Right renal cortex interstitium (tissue), 3 donors: Measurements from ENCODE around the gene SLC9A1. TPM values are rescaled to one million over a fixed set of nuclear protein-coding genes. Genes with fewer than 3 reads are reported as not detected.

Experiments
- polyA plus RNA-seq, 3 donors: library from polyadenylated mRNA; unstranded; fragments of 120-200 nt; gene quantifications; one replicate each; pipeline ENCODE4 v1.2.1, GENCODE V29; 2013; ENCODE audit not compliant: insufficient read length in 3 of 3

The SLC9A1 gene
- polyA plus RNA-seq, 3 donors, result 19.6 to 23.0 (median 20.0) TPM

Other genes starting within 250 kb of the SLC9A1 start
- gene NR0B2, start 241.2 kb downstream of the SLC9A1 start, polyA plus RNA-seq, result 1 to 10 TPM; 1.2 to 1.6 (median 1.3) TPM
- gene NUDC, start 233.4 kb downstream of the SLC9A1 start, polyA plus RNA-seq, result 10 to 100 TPM; 84.6 to 93.0 (median 92.7) TPM
- gene KDF1, start 194.7 kb downstream of the SLC9A1 start, polyA plus RNA-seq, result 10 to 100 TPM in 1 of 3 donors, 1 to 10 TPM in 2; 8.6 to 10.4 (median 9.3) TPM
- gene TRNP1, start 161.4 kb downstream of the SLC9A1 start, polyA plus RNA-seq, result 1 to 10 TPM; 4.9 to 5.9 (median 5.4) TPM
- 1 to 10 TPM in 2 of 3 donors, under 1 TPM in 1; 0.80 to 1.4 (median 1.0) TPM for gene TENT5B, start 142.3 kb downstream of the SLC9A1 start, polyA plus RNA-seq
- 10 to 100 TPM; 38.8 to 43.2 (median 40.3) TPM for gene WDTC1, start 79.5 kb upstream of the SLC9A1 start, polyA plus RNA-seq
- gene TMEM222, start 167.0 kb upstream of the SLC9A1 start, polyA plus RNA-seq, result 10 to 100 TPM; 37.5 to 39.0 (median 39.0) TPM
- gene SYTL1, start 186.9 kb upstream of the SLC9A1 start, polyA plus RNA-seq, result 1 to 10 TPM; 6.6 to 8.3 (median 6.7) TPM
- 1 to 10 TPM; 6.8 to 9.3 (median 7.6) TPM for gene MAP3K6, start 211.8 kb upstream of the SLC9A1 start, polyA plus RNA-seq
- gene FCN3, start 219.7 kb upstream of the SLC9A1 start, polyA plus RNA-seq, result 1 to 10 TPM; 1.6 to 2.5 (median 1.9) TPM
- gene CD164L2, start 228.2 kb upstream of the SLC9A1 start, polyA plus RNA-seq, result under 1 TPM; 0.11 to 0.35 (median 0.25) TPM
- gene GPR3, start 237.5 kb upstream of the SLC9A1 start, polyA plus RNA-seq, result under 1 TPM; 0.64 to 1.00 (median 0.98) TPM